Mesothelial cell of epicardium (in vitro differentiated cells): ENCODE results near the gene CCL17. TPM values are rescaled to one million over a fixed set of nuclear protein-coding genes. Genes with fewer than 3 reads are reported as not detected.

Experiments used
- DNase-seq, 2 experiments: peaks; one replicate each; pipeline ENCODE4 v3.0.0; 2021; ENCODE audit warnings: low spot score in 2 of 2; ENCODE audit not compliant: unreplicated experiment in 2 of 2
- H3K27ac Mint-ChIP-seq: 2 replicates; pipeline ENCODE4 v1.8.0; 2021; ENCODE audit warnings: mixed read lengths
- H3K27me3 Mint-ChIP-seq: 2 replicates; pipeline ENCODE4 v1.8.0; 2021; ENCODE audit warnings: low read depth, mixed read lengths
- H3K36me3 Mint-ChIP-seq: 2 replicates; pipeline ENCODE4 v1.8.0; 2021; ENCODE audit warnings: mixed read lengths
- H3K4me1 Mint-ChIP-seq: 2 replicates; pipeline ENCODE4 v1.8.0; 2021; ENCODE audit warnings: mixed read lengths
- H3K4me3 Mint-ChIP-seq: 2 replicates; pipeline ENCODE4 v1.8.0; 2021; ENCODE audit warnings: mild to moderate bottlenecking, moderate library complexity, mixed read lengths
- H3K9me3 Mint-ChIP-seq: 2 replicates; pipeline ENCODE4 v1.8.0; 2021; ENCODE audit warnings: mixed read lengths
- total RNA-seq: library from RNA; stranded (reverse); gene quantifications from 3 replicates; pipeline ENCODE4 v1.2.1, GENCODE V29; 2021
- TF ChIP-seq, protein P1 (sequence below): fragments of 200-600 bp; sonication (generic); IDR thresholded peaks from one replicate; pipeline ENCODE4 v1.5.0; 2021; ENCODE audit warnings: antibody characterized with exemption; ENCODE audit not compliant: unreplicated experiment

The CCL17 gene
- total RNA-seq, 1 donor from 2014 or later, result not detected

DNA sequence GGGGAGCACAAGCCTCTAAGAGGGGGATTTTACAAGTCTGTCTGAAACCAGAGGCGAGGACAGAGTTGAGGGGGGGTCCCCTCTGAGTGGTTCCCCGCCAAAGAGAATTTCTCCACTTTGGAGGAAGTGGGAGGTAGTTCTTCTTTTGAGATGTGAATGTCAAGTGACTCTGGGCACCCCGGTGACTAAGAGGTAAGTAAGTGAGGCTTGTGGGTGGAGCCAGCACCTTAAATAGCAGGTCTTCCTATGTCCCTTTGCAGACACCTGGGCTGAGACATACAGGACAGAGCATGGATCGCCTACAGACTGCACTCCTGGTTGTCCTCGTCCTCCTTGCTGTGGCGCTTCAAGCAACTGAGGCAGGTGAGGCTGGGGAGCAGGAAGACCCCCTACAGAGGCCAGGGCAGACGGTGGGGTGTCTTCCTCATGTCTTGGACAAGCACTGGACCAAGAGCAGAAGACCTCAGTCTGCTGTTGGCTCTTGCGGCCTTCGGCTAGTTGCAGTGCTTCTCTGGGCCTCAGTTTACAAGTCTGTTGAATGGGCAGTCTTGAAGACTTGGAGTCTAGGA is 46.0 kb upstream of the CCL17 start, which contains the start of gene CCL22:
Gene CCL22 (plus strand): TSS at position 257 of the 569 bp plus-strand sequence. CDS start 34 bp downstream, at position 291.
- DNase-seq, result no peak
- no peaks in the 10 kb centered on the region for H3K4me1 Mint-ChIP-seq
- TF ChIP-seq, protein P1, sequence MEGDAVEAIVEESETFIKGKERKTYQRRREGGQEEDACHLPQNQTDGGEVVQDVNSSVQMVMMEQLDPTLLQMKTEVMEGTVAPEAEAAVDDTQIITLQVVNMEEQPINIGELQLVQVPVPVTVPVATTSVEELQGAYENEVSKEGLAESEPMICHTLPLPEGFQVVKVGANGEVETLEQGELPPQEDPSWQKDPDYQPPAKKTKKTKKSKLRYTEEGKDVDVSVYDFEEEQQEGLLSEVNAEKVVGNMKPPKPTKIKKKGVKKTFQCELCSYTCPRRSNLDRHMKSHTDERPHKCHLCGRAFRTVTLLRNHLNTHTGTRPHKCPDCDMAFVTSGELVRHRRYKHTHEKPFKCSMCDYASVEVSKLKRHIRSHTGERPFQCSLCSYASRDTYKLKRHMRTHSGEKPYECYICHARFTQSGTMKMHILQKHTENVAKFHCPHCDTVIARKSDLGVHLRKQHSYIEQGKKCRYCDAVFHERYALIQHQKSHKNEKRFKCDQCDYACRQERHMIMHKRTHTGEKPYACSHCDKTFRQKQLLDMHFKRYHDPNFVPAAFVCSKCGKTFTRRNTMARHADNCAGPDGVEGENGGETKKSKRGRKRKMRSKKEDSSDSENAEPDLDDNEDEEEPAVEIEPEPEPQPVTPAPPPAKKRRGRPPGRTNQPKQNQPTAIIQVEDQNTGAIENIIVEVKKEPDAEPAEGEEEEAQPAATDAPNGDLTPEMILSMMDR, result no peak
- H3K9me3 Mint-ChIP-seq, result no peaks in the 10 kb centered on the region
- H3K36me3 Mint-ChIP-seq, result no peaks in the 10 kb centered on the region
- peaks cover 5% of the 10 kb centered on the region for H3K27me3 Mint-ChIP-seq
- no peak within 1 kb of the TSS for H3K4me3 Mint-ChIP-seq
- no peak within 1 kb of the TSS for H3K27ac Mint-ChIP-seq

DNA sequence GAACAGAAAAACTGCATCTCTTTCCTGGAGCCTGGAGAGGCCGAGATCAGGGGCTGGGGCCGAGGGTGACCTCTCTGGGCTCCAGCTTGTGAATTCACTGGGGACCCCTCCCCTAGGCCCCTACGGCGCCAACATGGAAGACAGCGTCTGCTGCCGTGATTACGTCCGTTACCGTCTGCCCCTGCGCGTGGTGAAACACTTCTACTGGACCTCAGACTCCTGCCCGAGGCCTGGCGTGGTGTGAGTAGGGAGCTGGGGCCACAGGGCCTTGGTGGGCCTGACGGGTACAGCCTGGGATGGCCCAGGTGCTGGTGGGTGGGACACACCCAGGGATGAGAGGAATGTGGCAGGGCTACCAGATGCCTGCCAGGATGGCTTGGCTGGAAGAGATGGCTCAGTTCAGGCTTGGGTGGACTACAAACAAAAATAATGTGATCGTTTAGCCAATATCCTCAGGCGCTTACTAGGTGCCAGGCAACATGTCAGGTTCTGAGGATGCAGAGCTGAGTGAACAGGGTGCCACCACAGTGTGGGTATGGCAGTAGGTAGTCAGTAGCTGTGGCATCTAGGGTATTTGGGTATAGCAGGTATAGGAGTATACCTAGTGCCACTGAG is 44.1 kb upstream of the CCL17 start:
- Mint-ChIP-seq H3K27me3 (peaks cover 8% of the 10 kb centered on the region), H3K27ac (no peak overlapping the region), H3K4me1 (no peaks in the 10 kb centered on the region), H3K9me3 (no peaks in the 10 kb centered on the region), H3K36me3 (no peaks in the 10 kb centered on the region), H3K4me3 (no peak overlapping the region)
- TF ChIP-seq, protein P1, result no peak
- DNase-seq, result no peak

DNA sequence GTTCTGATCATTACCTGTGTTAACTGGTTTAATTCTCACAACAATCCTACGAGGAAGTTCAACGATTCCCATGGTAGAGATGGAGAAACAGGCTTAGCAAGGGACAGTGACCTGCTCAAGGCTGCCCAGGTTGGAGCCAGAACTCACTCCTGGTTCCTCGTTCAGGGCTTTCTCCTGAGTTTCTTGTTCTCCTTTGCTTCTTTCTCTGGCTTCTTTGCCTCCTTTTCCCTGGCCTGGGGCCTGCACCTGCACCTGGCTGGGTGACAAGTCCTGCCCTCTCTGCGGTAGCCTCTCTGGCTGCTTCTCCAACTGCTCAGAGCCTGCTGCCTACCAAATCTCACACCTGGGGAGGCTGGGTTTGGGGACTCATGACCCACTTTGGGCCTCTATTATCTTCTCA is 43.2 kb upstream of the CCL17 start:
- no peaks in the 10 kb centered on the region for H3K4me1 Mint-ChIP-seq
- DNase-seq, result no peak
- TF ChIP-seq, protein P1, result no peak

DNA sequence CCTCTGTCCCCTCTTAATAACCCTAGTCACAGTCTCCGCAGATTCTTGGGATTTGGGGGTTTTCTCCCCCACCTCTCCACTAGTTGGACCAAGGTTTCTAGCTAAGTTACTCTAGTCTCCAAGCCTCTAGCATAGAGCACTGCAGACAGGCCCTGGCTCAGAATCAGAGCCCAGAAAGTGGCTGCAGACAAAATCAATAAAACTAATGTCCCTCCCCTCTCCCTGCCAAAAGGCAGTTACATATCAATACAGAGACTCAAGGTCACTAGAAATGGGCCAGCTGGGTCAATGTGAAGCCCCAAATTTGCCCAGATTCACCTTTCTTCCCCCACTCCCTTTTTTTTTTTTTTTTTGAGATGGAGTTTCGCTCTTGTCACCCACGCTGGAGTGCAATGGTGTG is 40.4 kb upstream of the CCL17 start:
- no peak overlapping the region for H3K27ac Mint-ChIP-seq
- peaks cover 16% of the 10 kb centered on the region for H3K27me3 Mint-ChIP-seq
- no peaks in the 10 kb centered on the region for H3K4me1 Mint-ChIP-seq
- no peak overlapping the region for H3K4me3 Mint-ChIP-seq
- no peak for DNase-seq
- TF ChIP-seq, protein P1, result no peak
- no peaks in the 10 kb centered on the region for H3K9me3 Mint-ChIP-seq
- no peaks in the 10 kb centered on the region for H3K36me3 Mint-ChIP-seq

More for the DNA sequence above, 43.2 kb upstream of the CCL17 start:
- Mint-ChIP-seq H3K4me3 (no peak overlapping the region), H3K27ac (no peak overlapping the region), H3K27me3 (peaks cover 12% of the 10 kb centered on the region), H3K9me3 (no peaks in the 10 kb centered on the region), H3K36me3 (no peaks in the 10 kb centered on the region)

DNA sequence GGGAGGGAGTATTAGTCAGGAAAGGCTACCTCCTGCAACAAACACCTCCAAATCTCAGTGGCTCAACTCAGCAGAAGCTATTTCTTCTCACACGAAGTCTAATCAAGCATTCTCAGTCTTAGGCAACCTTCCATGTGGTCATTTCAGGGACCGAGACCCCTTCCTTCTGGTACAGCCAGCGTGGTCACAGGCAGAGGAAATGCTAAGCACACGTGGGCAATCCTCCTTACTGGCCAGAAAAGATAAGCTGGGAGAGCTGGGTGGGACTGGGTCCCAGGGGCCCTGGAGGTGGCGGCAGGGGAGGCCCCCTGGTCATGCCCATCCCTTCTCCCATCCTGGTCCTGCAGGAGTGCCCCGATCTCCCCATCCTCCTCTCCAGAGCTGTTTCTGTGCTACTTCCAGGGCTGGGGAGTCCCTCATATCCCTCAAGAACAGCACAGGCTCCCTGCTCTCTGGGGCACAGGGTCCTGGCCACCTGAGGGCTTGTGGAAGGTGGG is 38.0 kb upstream of the CCL17 start:
- no peak overlapping the region for H3K27ac Mint-ChIP-seq
- no peak overlapping the region for H3K4me3 Mint-ChIP-seq
- no peaks in the 10 kb centered on the region for H3K36me3 Mint-ChIP-seq
- DNase-seq, result no peak
- TF ChIP-seq, protein P1, result no peak
- no peaks in the 10 kb centered on the region for H3K9me3 Mint-ChIP-seq
- peaks cover 16% of the 10 kb centered on the region for H3K27me3 Mint-ChIP-seq
- no peaks in the 10 kb centered on the region for H3K4me1 Mint-ChIP-seq
